Osteoblast (primary cell): ENCODE results near the gene ZNF66. TPM values are rescaled to one million over a fixed set of nuclear protein-coding genes. Genes with fewer than 3 reads are reported as not detected.
"Not testable (repeated sequence)": the region's sequence is repeated elsewhere in the genome, so short reads cannot be mapped to it uniquely, and the experiment has no call there.

Experiments used
- DNase-seq: peaks from one replicate; pipeline ENCODE4 v3.0.0; 2011; ENCODE audit warnings: low spot score, mixed read lengths; ENCODE audit not compliant: insufficient read length; ENCODE audit errors: missing footprints
- H2AFZ ChIP-seq: 2 replicates; pipeline ENCODE4 v1.6.0; 2011; ENCODE audit warnings: mild to moderate bottlenecking, low read length
- H3K27ac ChIP-seq: 2 replicates; pipeline ENCODE4 v1.5.1; 2011; ENCODE audit warnings: mild to moderate bottlenecking, low read depth, low read length, moderate library complexity
- H3K27me3 ChIP-seq: 2 replicates; pipeline ENCODE4 v1.6.0; 2012; ENCODE audit warnings: mild to moderate bottlenecking, control low read depth, inconsistent platforms, low read length, moderate library complexity; ENCODE audit not compliant: insufficient read depth
- H3K36me3 ChIP-seq: 2 replicates; pipeline ENCODE4 v1.5.1; 2011; ENCODE audit warnings: mild to moderate bottlenecking, low read length, control low read depth, moderate library complexity; ENCODE audit not compliant: insufficient read depth
- H3K4me1 ChIP-seq: 2 replicates; pipeline ENCODE4 v1.5.1; 2011; ENCODE audit warnings: mild to moderate bottlenecking, low read length, control low read depth, moderate library complexity; ENCODE audit not compliant: insufficient read depth
- H3K4me2 ChIP-seq: 2 replicates; pipeline ENCODE4 v1.6.0; 2011; ENCODE audit warnings: mild to moderate bottlenecking, low read length; ENCODE audit not compliant: insufficient read depth
- H3K4me3 ChIP-seq: fragments of 200-600 bp; sonication (generic); 3 replicates; pipeline ENCODE4 v1.5.1; 2012; ENCODE audit warnings: mild to moderate bottlenecking, low read length, inconsistent platforms; ENCODE audit not compliant: insufficient read depth
- H3K79me2 ChIP-seq: 2 replicates; pipeline ENCODE4 v1.6.0; 2012; ENCODE audit warnings: mild to moderate bottlenecking, low read length, control low read depth, inconsistent platforms; ENCODE audit not compliant: insufficient read depth
- H3K9me3 ChIP-seq: 2 replicates; pipeline ENCODE4 v1.5.1; 2011; ENCODE audit warnings: low read depth, low read length, control low read depth
- H4K20me1 ChIP-seq: 2 replicates; pipeline ENCODE4 v1.6.0; 2012; ENCODE audit warnings: mild to moderate bottlenecking, low read length, control low read depth; ENCODE audit not compliant: insufficient read depth
- total RNA-seq: library from RNA; depleted of rRNA; stranded (reverse); fragments of >200 nt; gene quantifications from 2 replicates; pipeline ENCODE4 v1.2.3, GENCODE V29; 2012
- TF ChIP-seq, protein P1 (sequence below): IDR thresholded peaks from 2 replicates; pipeline ENCODE4 v1.5.1; 2011; ENCODE audit warnings: mild to moderate bottlenecking, low read depth, low read length, moderate library complexity; ENCODE audit errors: extremely low read depth

Gene ZNF66
- total RNA-seq: 3.3 and 4.1 TPM in 2 replicates

DNA sequence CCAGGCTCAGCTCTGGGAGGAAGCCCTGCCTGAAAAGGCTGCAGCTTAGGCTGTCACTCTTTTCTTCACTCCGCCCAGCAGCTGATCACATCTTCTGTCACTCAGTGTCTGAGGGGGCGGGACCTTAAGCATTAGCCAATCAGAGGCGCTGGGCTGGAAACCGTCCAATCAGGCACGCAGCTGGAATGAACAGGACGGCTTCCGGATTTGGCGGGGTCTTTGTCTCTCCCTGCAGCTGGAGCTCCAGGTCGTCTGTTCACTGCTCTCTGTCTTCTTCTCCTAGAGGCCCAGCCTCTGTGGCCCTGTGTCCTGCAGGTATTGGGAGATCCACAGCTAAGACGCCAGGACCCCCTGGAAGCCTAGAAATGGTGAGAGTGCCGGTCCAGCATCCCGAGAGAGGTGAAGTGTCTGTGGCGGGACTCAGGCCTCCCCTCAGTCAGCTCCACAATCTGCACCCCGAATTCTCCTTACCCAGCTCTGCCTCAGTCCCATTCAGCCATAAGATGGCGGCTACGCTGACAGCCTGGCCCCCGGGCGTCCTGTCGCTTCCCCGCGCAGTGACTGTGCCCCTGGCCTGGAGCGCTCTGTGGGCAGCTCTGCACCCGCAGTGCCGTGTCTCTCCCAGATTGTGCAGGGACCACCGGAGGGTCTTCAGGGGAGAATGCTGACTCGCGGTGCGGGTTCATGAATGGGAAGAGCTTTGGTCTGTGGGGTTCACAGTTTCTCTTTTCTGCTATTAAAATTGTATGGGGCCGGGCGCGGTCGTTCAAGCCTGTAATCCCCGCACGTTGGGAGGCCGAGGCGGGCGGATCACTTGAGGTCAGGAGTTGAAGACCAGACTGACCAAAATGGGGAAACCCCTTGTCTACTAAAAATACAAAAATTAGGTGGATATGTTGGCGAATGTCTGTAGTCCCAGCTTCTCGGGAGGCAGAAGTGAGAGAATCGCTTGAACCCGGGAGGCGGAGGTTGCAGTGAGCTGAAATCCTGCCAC lies at the start of gene ZNF66:
ZNF66 (plus strand) TSS at position 222 of the 994 bp plus-strand sequence; CDS start at position 366, 144 bp downstream.
- no peaks in the 10 kb centered on the region for H3K27me3 ChIP-seq
- H3K4me1 ChIP-seq: no peaks in the 10 kb centered on the region
- H3K36me3 ChIP-seq: no peaks in the 10 kb centered on the region
- no peaks in the 10 kb centered on the region for H3K79me2 ChIP-seq
- H3K9me3 ChIP-seq: no peaks in the 10 kb centered on the region
- peak within 1 kb of the TSS; percentile 95 for H3K4me3 ChIP-seq
- DNase-seq: peak; percentile 94
- peak within 1 kb of the TSS; percentile 91 for H3K4me2 ChIP-seq
- H4K20me1 ChIP-seq: no peaks in the 10 kb centered on the region
- TF ChIP-seq, protein P1, sequence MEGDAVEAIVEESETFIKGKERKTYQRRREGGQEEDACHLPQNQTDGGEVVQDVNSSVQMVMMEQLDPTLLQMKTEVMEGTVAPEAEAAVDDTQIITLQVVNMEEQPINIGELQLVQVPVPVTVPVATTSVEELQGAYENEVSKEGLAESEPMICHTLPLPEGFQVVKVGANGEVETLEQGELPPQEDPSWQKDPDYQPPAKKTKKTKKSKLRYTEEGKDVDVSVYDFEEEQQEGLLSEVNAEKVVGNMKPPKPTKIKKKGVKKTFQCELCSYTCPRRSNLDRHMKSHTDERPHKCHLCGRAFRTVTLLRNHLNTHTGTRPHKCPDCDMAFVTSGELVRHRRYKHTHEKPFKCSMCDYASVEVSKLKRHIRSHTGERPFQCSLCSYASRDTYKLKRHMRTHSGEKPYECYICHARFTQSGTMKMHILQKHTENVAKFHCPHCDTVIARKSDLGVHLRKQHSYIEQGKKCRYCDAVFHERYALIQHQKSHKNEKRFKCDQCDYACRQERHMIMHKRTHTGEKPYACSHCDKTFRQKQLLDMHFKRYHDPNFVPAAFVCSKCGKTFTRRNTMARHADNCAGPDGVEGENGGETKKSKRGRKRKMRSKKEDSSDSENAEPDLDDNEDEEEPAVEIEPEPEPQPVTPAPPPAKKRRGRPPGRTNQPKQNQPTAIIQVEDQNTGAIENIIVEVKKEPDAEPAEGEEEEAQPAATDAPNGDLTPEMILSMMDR: no peak
- peak within 1 kb of the TSS; percentile 82 for H3K27ac ChIP-seq
- peak within 1 kb of the TSS; percentile 99 for H2AFZ ChIP-seq

DNA sequence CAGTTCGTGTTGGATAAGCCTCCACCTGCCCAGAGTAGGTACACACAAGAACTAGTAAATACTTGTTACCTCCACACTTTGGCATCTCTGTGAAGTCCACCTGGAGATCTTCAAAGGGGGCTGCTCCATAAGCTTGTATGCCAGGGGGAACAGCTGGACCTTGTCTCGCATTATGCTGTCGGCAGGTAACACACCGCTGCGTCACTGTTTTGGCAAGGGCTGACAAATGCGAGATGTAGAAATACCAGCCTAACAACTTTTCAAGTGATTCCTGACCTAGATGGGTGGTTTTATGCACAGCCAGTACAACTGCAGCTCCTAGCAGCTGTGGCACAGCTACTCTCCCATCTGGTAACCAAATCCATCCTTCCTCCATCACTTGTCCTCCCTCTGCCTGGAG lies 25.9 kb upstream of the ZNF66 start:
- H2AFZ ChIP-seq, H3K27me3 ChIP-seq, H3K9me3 ChIP-seq, H3K27ac ChIP-seq, H3K4me3 ChIP-seq, H3K36me3 ChIP-seq, DNase-seq, H3K4me1 ChIP-seq, H3K79me2 ChIP-seq, H4K20me1 ChIP-seq, H3K4me2 ChIP-seq: not testable (repeated sequence)

DNA sequence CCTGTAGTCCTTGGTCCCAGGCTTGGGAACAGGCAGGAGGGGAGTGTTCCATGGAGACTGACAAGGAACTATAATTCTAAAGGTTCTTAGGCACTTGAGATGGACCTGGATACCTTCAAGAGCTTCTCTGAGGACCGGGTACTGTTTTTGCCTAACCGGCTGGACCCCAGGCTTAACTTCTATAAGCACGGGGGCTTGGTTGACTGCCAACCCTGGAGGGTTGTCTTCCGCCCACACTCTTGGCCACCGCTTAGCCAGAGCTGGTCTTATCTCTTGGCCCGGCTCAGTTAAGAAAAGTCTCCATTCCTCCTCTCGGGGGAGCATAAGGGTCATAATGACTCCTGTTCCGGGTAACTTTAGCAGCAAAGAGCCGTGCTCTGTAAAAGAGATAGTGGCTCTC lies 23.8 kb upstream of the ZNF66 start:
- not testable (repeated sequence) for H3K9me3 ChIP-seq, H4K20me1 ChIP-seq, H3K79me2 ChIP-seq, H3K27me3 ChIP-seq, H2AFZ ChIP-seq, DNase-seq, H3K36me3 ChIP-seq, H3K27ac ChIP-seq, H3K4me2 ChIP-seq, H3K4me3 ChIP-seq, H3K4me1 ChIP-seq

DNA sequence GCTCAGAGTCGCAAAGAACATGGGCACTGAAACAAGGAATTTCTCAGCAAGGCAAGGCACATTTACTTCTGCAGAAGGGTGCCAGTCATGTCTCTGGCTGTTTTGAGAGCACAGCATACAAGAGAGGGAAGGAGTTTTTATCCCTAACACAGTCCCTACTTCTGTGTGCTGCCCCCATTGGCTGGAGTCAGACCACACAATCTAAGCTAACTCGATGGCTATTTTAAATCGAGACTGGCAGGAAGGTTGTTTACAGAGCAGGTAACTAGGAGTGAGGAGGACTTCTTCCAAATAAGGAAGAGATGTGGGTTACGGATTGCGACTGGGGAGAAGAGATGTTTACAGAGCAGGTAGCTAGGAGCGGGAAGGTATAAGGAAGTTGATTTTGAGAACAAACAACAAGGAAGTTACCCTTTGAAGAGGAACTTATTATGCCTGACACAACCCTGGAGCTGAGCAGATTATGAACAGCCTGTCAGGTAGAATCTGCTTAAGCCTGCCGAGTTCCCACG lies 6.8 kb upstream of the ZNF66 start:
- DNase-seq, H4K20me1 ChIP-seq, H3K4me1 ChIP-seq, H3K27ac ChIP-seq, H3K27me3 ChIP-seq, H3K4me3 ChIP-seq, H3K4me2 ChIP-seq, H2AFZ ChIP-seq, H3K36me3 ChIP-seq, H3K9me3 ChIP-seq, H3K79me2 ChIP-seq: not testable (repeated sequence)

DNA sequence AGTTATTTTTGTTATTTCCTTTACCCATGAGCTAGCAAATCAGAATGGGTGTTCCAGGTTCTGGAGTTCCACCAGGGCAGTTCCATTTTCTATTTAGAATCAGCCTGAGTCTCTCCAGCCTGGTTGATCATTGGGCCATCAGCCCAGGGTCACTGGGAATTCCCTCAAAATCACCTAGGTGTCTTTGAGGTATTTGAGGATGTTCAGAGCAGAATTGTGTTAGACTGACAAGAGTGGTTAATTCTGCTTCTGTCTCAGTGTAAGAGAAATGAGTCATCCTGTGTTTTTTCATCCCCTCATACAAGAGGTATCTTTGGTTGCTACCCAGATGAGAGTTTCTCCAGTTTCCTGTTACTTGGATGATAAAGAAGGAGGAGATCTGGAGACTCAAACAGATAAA lies 11.7 kb downstream of the ZNF66 start:
- H3K79me2 ChIP-seq: no peaks in the 10 kb centered on the region
- H2AFZ ChIP-seq: no peak overlapping the region
- no peaks in the 10 kb centered on the region for H3K9me3 ChIP-seq
- no peaks in the 10 kb centered on the region for H3K27me3 ChIP-seq
- H3K4me2 ChIP-seq: no peak overlapping the region
- H3K4me3 ChIP-seq: no peak overlapping the region
- H3K27ac ChIP-seq: no peak overlapping the region
- H3K4me1 ChIP-seq: no peaks in the 10 kb centered on the region
- H4K20me1 ChIP-seq: no peaks in the 10 kb centered on the region
- TF ChIP-seq, protein P1: no peak
- peaks cover 5% of the 10 kb centered on the region for H3K36me3 ChIP-seq
- no peak for DNase-seq
